WERI-Rb-1 (cell line): ENCODE results near the gene BORA.

Experiments
- DNase-seq: peaks from one replicate; pipeline ENCODE4 v3.0.0-alpha.2; 2020
- H3K27ac ChIP-seq: fragments of 250-450 bp; sonication (Bioruptor Pico); 2 replicates; pipeline ENCODE4 v1.5.1; 2020; ENCODE audit warnings: mild to moderate bottlenecking, moderate library complexity
- H3K27me3 ChIP-seq: fragments of 250-450 bp; sonication (Bioruptor Pico); 2 replicates; pipeline ENCODE4 v1.5.1; 2021; ENCODE audit warnings: mild to moderate bottlenecking, low read depth, moderate library complexity; ENCODE audit not compliant: insufficient read depth, severe bottlenecking
- H3K36me3 ChIP-seq: fragments of 250-450 bp; sonication (Bioruptor Pico); 2 replicates; pipeline ENCODE4 v1.5.1; 2020; ENCODE audit warnings: mild to moderate bottlenecking, moderate library complexity
- H3K4me3 ChIP-seq: 2 replicates; pipeline ENCODE4 v1.5.1; 2011; ENCODE audit warnings: low read depth, mild to moderate bottlenecking, control low read depth, low read length
- H3K9me3 ChIP-seq: fragments of 250-450 bp; sonication (Bioruptor Pico); 2 replicates; pipeline ENCODE4 v1.5.1; 2021; ENCODE audit warnings: mild to moderate bottlenecking, moderate library complexity; ENCODE audit not compliant: severe bottlenecking
- TF ChIP-seq, protein P1 (sequence below): IDR thresholded peaks from 2 replicates; pipeline ENCODE4 v1.5.1; 2011; ENCODE audit warnings: low read depth, mild to moderate bottlenecking, control low read depth, inconsistent platforms, low read length

The BORA gene

DNA sequence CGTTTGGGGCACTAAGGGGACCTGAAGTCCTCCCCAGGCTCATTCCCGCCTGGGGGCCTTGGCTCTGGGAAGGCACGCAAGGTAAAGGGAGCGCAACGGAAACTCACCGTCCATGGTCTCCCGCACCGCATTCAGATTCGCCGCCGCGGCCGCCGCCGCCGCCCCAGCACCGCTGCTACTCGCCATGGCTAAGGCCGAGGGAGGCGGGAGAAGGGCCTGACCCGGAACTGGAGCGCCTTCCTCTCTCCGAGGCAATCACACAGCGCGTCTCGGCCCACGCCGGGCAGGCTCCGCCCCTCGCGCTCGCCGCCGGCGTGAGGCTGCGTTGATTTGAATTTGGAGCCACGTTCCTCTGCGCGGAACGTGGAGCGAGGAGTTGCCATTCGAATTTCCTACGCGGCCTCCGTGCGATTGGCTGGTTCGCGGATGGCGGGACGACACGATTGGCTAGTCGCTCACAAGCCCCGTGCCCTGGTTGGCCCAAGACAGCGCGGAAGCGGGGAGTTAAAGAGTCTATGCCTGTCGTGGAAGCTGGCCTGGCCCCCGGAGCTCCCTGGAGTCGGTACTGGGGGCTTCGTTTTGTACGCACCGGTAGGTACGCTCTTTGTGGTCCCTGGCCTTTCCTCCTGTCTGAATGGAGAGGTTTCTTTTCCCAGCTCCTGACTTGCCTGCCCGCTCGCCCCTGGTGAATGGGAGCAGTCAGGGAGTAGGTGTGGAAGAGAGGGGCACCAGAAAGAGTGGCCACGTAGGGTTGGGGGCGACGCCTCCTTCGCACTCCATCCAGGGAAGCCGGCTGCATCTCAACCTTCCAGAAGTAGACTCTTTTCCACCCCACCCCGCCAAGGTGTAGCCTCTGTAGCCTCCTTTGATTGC, at the start of gene BORA, which contains the start of gene MZT1:
Gene BORA (plus strand): TSS at position 507 of the 873 bp plus-strand sequence. CDS start 1,018 bp downstream, outside the sequence.
Gene MZT1 (minus strand): TSS at position 213 of the 873 bp plus-strand sequence. CDS start 27 bp downstream, at position 186.
- Histone ChIP-seq H3K36me3 (peaks cover 44% of the 10 kb centered on the region), H3K9me3 (no peaks in the 10 kb centered on the region), H3K27ac (peak within 1 kb of the TSS; percentile 95), H3K4me3 (peak within 1 kb of the TSS; percentile 84), H3K27me3 (no peaks in the 10 kb centered on the region)
- DNase-seq = peak; percentile 97
- TF ChIP-seq, protein P1, sequence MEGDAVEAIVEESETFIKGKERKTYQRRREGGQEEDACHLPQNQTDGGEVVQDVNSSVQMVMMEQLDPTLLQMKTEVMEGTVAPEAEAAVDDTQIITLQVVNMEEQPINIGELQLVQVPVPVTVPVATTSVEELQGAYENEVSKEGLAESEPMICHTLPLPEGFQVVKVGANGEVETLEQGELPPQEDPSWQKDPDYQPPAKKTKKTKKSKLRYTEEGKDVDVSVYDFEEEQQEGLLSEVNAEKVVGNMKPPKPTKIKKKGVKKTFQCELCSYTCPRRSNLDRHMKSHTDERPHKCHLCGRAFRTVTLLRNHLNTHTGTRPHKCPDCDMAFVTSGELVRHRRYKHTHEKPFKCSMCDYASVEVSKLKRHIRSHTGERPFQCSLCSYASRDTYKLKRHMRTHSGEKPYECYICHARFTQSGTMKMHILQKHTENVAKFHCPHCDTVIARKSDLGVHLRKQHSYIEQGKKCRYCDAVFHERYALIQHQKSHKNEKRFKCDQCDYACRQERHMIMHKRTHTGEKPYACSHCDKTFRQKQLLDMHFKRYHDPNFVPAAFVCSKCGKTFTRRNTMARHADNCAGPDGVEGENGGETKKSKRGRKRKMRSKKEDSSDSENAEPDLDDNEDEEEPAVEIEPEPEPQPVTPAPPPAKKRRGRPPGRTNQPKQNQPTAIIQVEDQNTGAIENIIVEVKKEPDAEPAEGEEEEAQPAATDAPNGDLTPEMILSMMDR = no peak

DNA sequence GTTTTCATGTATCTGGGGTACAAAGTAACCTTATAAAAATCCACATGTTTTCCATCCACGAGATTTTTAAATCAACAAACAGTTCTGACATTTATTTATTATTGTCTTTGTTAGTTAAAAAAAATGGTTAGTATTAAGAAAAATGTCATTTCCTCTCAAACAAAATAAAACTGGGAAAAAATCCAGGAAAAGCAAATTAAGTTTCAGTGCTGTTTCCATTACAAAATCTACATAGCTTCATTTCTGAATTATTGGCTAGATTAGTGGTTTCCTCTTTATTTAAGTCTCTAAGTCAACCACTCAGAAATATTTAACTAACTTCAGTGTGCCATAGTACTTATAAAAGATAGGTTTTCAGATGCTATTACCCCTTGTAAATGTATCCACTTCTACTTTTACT, 49.4 kb upstream of the BORA start:
- Histone ChIP-seq H3K27ac (no peak overlapping the region), H3K4me3 (no peak overlapping the region), H3K9me3 (no peaks in the 10 kb centered on the region), H3K27me3 (no peaks in the 10 kb centered on the region), H3K36me3 (no peaks in the 10 kb centered on the region)
- TF ChIP-seq, protein P1 = no peak
- no peak for DNase-seq

- Histone ChIP-seq H3K27ac (no peak overlapping the region), H3K36me3 (no peaks in the 10 kb centered on the region), H3K4me3 (no peak overlapping the region), H3K27me3 (no peaks in the 10 kb centered on the region), H3K9me3 (no peaks in the 10 kb centered on the region)
- DNase-seq = no peak
- TF ChIP-seq, protein P1 = no peak
These were observed 47.4 kb upstream of the BORA start for GRCh38 chr13:72680353-72680752.

- TF ChIP-seq, protein P1 = no peak
- Histone ChIP-seq H3K36me3 (no peaks in the 10 kb centered on the region), H3K27me3 (no peaks in the 10 kb centered on the region), H3K4me3 (no peak overlapping the region), H3K9me3 (no peaks in the 10 kb centered on the region), H3K27ac (no peak overlapping the region)
- DNase-seq = no peak
These were observed 41.0 kb upstream of the BORA start for GRCh38 chr13:72686766-72687165.

- H3K27me3 ChIP-seq = no peaks in the 10 kb centered on the region
- no peaks in the 10 kb centered on the region for H3K36me3 ChIP-seq
- no peaks in the 10 kb centered on the region for H3K9me3 ChIP-seq
- H3K27ac ChIP-seq = no peak overlapping the region
- DNase-seq = no peak
- no peak overlapping the region for H3K4me3 ChIP-seq
- TF ChIP-seq, protein P1 = no peak
These were observed 38.5 kb upstream of the BORA start for GRCh38 chr13:72689181-72689696.
